AG09309 (cell line): ENCODE data around the gene CDYL2.

ENCODE experiments used
- DNase-seq: peaks from one replicate; pipeline ENCODE4 v3.0.0-alpha.2; 2010; ENCODE audit warnings: low read depth
- H3K4me3 ChIP-seq: 2 replicates; pipeline ENCODE4 v1.5.1; 2011; ENCODE audit warnings: mild to moderate bottlenecking, low read depth, low read length, moderate library complexity; ENCODE audit not compliant: control insufficient read depth
- CTCF ChIP-seq: IDR thresholded peaks from 2 replicates; pipeline ENCODE4 v1.5.1; 2011; ENCODE audit warnings: mild to moderate bottlenecking, low read depth, low read length, inconsistent platforms; ENCODE audit not compliant: insufficient read depth, control insufficient read depth; ENCODE audit errors: missing control alignments

CDYL2 gene

GRCh38 chr16:80803339-80804055, 901 bp downstream of the CDYL2 start:
- DNase-seq, result no peak
- peak; percentile 61 for TF ChIP-seq CTCF
- H3K4me3 ChIP-seq, result peak overlapping the region; percentile 77

GRCh38 chr16:80802902-80803301, 1.5 kb downstream of the CDYL2 start:
- no peak for TF ChIP-seq CTCF
- DNase-seq, result no peak
- peak overlapping the region; percentile 77; the same call in 1 of the 2 replicates for H3K4me3 ChIP-seq

- no peak for DNase-seq
- no peak overlapping the region for H3K4me3 ChIP-seq
- TF ChIP-seq CTCF, result no peak
Measured at GRCh38 chr16:80802138-80802537, 2.3 kb downstream of the CDYL2 start.

- H3K4me3 ChIP-seq, result no peak overlapping the region
- DNase-seq, result no peak
- no peak for TF ChIP-seq CTCF
Measured at GRCh38 chr16:80794071-80794470, 10.3 kb downstream of the CDYL2 start.

- no peak overlapping the region for H3K4me3 ChIP-seq
- no peak for TF ChIP-seq CTCF
- DNase-seq, result no peak
Measured at GRCh38 chr16:80792031-80792430, 12.4 kb downstream of the CDYL2 start.

- DNase-seq, result no peak
- no peak overlapping the region for H3K4me3 ChIP-seq
Measured at GRCh38 chr16:80791411-80791810, 13.0 kb downstream of the CDYL2 start.

More at GRCh38 chr16:80791411-80791810, 13.0 kb downstream of the CDYL2 start:
- no peak for TF ChIP-seq CTCF
